ENCODE results near the gene DIO1. TPM values are rescaled to one million over a fixed set of nuclear protein-coding genes. Genes with fewer than 3 reads are reported as not detected.

DIO1 gene
- polyA plus RNA-seq, 1 donor from 2014 or later: not detected

DNA sequence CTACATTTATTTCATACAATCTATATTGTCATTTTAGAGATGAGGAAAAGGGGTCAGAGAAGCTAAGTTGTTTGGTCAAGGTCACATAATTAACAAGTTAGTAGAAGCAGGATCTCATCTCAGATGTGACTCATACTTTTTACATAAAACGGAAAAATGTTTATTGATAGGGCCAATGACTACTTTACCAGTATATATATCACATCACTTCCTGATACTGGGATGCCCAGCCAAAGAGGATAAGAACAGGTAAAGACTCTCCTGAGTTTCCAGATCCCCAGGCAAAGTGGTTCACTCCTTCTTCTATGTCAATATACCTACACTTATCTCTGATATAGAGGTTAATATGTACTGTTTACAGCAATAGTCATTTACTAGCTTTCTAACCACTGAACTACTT lies 25.4 kb upstream of the DIO1 start:
- no peaks in the 10 kb centered on the region for H3K36me3 ChIP-seq (ENCODE audit: insufficient read depth, low read length)
- H3K27ac ChIP-seq (ENCODE audit: low read length): no peak overlapping the region
- H3K9ac ChIP-seq (ENCODE audit: low read length): no peak overlapping the region
- H3K4me3 ChIP-seq (ENCODE audit: low read length): no peak overlapping the region
- H3K9me2 ChIP-seq (ENCODE audit: insufficient read depth, low read length): no peaks in the 10 kb centered on the region
- H2AFZ ChIP-seq (ENCODE audit: low read depth, low read length): no peak overlapping the region
- TF ChIP-seq SMC3 (conservative IDR thresholded peaks at IDR 0.05; ENCODE audit: poor library complexity): no peak
- TF ChIP-seq, protein P1, sequence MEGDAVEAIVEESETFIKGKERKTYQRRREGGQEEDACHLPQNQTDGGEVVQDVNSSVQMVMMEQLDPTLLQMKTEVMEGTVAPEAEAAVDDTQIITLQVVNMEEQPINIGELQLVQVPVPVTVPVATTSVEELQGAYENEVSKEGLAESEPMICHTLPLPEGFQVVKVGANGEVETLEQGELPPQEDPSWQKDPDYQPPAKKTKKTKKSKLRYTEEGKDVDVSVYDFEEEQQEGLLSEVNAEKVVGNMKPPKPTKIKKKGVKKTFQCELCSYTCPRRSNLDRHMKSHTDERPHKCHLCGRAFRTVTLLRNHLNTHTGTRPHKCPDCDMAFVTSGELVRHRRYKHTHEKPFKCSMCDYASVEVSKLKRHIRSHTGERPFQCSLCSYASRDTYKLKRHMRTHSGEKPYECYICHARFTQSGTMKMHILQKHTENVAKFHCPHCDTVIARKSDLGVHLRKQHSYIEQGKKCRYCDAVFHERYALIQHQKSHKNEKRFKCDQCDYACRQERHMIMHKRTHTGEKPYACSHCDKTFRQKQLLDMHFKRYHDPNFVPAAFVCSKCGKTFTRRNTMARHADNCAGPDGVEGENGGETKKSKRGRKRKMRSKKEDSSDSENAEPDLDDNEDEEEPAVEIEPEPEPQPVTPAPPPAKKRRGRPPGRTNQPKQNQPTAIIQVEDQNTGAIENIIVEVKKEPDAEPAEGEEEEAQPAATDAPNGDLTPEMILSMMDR (IDR thresholded peaks at IDR 0.05; ENCODE audit: poor library complexity, severe bottlenecking): no peak
- no peak for TF ChIP-seq POLR2AphosphoS5 (IDR thresholded peaks at IDR 0.05)
- no peak for TF ChIP-seq EP300 (conservative IDR thresholded peaks at IDR 0.05; ENCODE audit: poor library complexity, severe bottlenecking)
- TF ChIP-seq EZH2 (IDR thresholded peaks at IDR 0.05; ENCODE audit: borderline replicate concordance, insufficient read depth, low read length, poor library complexity, severe bottlenecking): no peak
- no peak for TF ChIP-seq MXI1 (conservative IDR thresholded peaks at IDR 0.05; ENCODE audit: poor library complexity, severe bottlenecking)
- no peak for TF ChIP-seq TAF1 (IDR thresholded peaks at IDR 0.05; ENCODE audit: low read depth)
- TF ChIP-seq RAD21 (conservative IDR thresholded peaks at IDR 0.05): no peak
- TF ChIP-seq, protein P2, sequence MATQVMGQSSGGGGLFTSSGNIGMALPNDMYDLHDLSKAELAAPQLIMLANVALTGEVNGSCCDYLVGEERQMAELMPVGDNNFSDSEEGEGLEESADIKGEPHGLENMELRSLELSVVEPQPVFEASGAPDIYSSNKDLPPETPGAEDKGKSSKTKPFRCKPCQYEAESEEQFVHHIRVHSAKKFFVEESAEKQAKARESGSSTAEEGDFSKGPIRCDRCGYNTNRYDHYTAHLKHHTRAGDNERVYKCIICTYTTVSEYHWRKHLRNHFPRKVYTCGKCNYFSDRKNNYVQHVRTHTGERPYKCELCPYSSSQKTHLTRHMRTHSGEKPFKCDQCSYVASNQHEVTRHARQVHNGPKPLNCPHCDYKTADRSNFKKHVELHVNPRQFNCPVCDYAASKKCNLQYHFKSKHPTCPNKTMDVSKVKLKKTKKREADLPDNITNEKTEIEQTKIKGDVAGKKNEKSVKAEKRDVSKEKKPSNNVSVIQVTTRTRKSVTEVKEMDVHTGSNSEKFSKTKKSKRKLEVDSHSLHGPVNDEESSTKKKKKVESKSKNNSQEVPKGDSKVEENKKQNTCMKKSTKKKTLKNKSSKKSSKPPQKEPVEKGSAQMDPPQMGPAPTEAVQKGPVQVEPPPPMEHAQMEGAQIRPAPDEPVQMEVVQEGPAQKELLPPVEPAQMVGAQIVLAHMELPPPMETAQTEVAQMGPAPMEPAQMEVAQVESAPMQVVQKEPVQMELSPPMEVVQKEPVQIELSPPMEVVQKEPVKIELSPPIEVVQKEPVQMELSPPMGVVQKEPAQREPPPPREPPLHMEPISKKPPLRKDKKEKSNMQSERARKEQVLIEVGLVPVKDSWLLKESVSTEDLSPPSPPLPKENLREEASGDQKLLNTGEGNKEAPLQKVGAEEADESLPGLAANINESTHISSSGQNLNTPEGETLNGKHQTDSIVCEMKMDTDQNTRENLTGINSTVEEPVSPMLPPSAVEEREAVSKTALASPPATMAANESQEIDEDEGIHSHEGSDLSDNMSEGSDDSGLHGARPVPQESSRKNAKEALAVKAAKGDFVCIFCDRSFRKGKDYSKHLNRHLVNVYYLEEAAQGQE (IDR thresholded peaks at IDR 0.05; ENCODE audit: borderline replicate concordance): no peak
- no peak overlapping the region for H3K4me2 ChIP-seq (ENCODE audit: low read length)
- no peaks in the 10 kb centered on the region for H3K9me3 ChIP-seq (ENCODE audit: low read length)
- H4K20me1 ChIP-seq (ENCODE audit: insufficient read depth): no peaks in the 10 kb centered on the region
- H3K79me2 ChIP-seq (replicated peaks; ENCODE audit: insufficient read depth, low read length): no peaks in the 10 kb centered on the region
- no peaks in the 10 kb centered on the region for H3F3A ChIP-seq (ENCODE audit: insufficient read depth, low read length, poor library complexity, severe bottlenecking)
- no peaks in the 10 kb centered on the region for H3K27me3 ChIP-seq (ENCODE audit: insufficient read depth, low read depth, low read length)

DNA sequence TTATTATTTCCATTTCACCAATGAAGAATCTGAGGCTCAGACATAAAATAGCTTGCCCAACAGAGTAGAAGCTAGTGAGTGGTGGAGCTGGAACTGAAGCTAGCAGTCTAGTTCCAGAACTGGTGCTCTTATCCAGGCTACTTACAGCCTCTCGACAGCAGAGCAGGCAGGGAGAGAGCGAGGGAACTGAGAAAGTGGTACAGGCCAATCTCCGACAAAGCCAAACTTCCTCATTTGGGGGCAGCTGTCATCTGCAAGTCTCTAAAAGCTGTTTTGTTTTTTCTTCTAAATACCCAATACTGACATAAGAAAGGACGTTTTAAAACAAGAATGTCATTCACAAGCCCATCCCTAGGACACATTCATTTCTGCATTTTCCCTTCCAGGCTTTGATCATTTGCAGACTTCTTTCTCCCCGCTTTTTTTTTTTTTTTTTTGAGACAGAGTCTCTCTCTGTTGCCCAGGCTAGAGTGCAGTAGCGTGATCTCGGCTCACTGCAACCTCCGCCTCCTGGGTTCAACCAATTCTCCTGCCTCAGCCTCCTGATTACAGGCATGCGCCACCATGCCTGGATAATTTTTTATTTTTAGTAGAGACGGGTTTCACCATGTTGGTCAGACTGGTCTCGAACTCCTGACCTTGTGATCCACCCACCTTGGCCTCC lies 24.4 kb upstream of the DIO1 start:
- Histone ChIP-seq H4K20me1 (ENCODE audit: insufficient read depth) (no peaks in the 10 kb centered on the region), H3K4me2 (ENCODE audit: low read length) (no peak overlapping the region), H3K9me3 (ENCODE audit: low read length) (no peaks in the 10 kb centered on the region), H3K79me2 (replicated peaks; ENCODE audit: insufficient read depth, low read length) (no peaks in the 10 kb centered on the region), H3K9me2 (ENCODE audit: insufficient read depth, low read length) (no peaks in the 10 kb centered on the region), H2AFZ (ENCODE audit: low read depth, low read length) (no peak overlapping the region), H3K27ac (ENCODE audit: low read length) (no peak overlapping the region), H3K27me3 (ENCODE audit: insufficient read depth, low read depth, low read length) (no peaks in the 10 kb centered on the region), H3K9ac (ENCODE audit: low read length) (no peak overlapping the region), H3K4me3 (ENCODE audit: low read length) (no peak overlapping the region), H3K36me3 (ENCODE audit: insufficient read depth, low read length) (no peaks in the 10 kb centered on the region), H3F3A (ENCODE audit: insufficient read depth, low read length, poor library complexity, severe bottlenecking) (no peaks in the 10 kb centered on the region)
- TF ChIP-seq EZH2 (IDR thresholded peaks at IDR 0.05; ENCODE audit: borderline replicate concordance, insufficient read depth, low read length, poor library complexity, severe bottlenecking): no peak
- no peak for TF ChIP-seq MXI1 (conservative IDR thresholded peaks at IDR 0.05; ENCODE audit: poor library complexity, severe bottlenecking)
- TF ChIP-seq POLR2AphosphoS5 (IDR thresholded peaks at IDR 0.05): no peak
- TF ChIP-seq, protein P1 (IDR thresholded peaks at IDR 0.05; ENCODE audit: poor library complexity, severe bottlenecking): no peak
